ENCODE results near the gene IYD. TPM values are rescaled to one million over a fixed set of nuclear protein-coding genes. Genes with fewer than 3 reads are reported as not detected.

IYD gene
- polyA plus RNA-seq, 1 of the 3 experiments (the other 2 are of a cell fraction): not detected

GRCh38 chr6:150444308-150444707 is 75.5 kb downstream of the IYD start:
- no peak for TF ChIP-seq NFIC (IDR thresholded peaks at IDR 0.05; ENCODE audit: borderline replicate concordance)
- TF ChIP-seq NRF1 (IDR thresholded peaks at IDR 0.05; ENCODE audit: low read depth, low read length): no peak
- TF ChIP-seq IRF3 (IDR thresholded peaks at IDR 0.05; ENCODE audit: low read depth, low read length): no peak
- no peak for TF ChIP-seq RXRA (IDR thresholded peaks at IDR 0.05; ENCODE audit: borderline replicate concordance, low read depth)
- TF ChIP-seq FOSL2 (IDR thresholded peaks at IDR 0.05; ENCODE audit: borderline replicate concordance, low read depth): no peak
- no peak for TF ChIP-seq TEAD4 (IDR thresholded peaks at IDR 0.05; ENCODE audit: borderline replicate concordance, insufficient read depth)
- no peak for TF ChIP-seq TAF1 (IDR thresholded peaks at IDR 0.05; ENCODE audit: borderline replicate concordance, low read depth, low read length)
- TF ChIP-seq JUND (IDR thresholded peaks at IDR 0.05): no peak
- TF ChIP-seq MXI1 (IDR thresholded peaks at IDR 0.05; ENCODE audit: low read depth, low read length): no peak
- TF ChIP-seq RAD21 (IDR thresholded peaks at IDR 0.05; ENCODE audit: low read length): no peak
- TF ChIP-seq SMC3 (IDR thresholded peaks at IDR 0.05; ENCODE audit: low read depth, low read length): no peak
- no peak for TF ChIP-seq GABPA (IDR thresholded peaks at IDR 0.05; ENCODE audit: low read depth)
- TF ChIP-seq, protein P1, sequence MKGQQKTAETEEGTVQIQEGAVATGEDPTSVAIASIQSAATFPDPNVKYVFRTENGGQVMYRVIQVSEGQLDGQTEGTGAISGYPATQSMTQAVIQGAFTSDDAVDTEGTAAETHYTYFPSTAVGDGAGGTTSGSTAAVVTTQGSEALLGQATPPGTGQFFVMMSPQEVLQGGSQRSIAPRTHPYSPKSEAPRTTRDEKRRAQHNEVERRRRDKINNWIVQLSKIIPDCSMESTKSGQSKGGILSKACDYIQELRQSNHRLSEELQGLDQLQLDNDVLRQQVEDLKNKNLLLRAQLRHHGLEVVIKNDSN (IDR thresholded peaks at IDR 0.05; ENCODE audit: borderline replicate concordance, low read depth): no peak
- TF ChIP-seq, protein P2, sequence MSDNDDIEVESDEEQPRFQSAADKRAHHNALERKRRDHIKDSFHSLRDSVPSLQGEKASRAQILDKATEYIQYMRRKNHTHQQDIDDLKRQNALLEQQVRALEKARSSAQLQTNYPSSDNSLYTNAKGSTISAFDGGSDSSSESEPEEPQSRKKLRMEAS (IDR thresholded peaks at IDR 0.05; ENCODE audit: low read depth): no peak
- TF ChIP-seq RFX5 (IDR thresholded peaks at IDR 0.05; ENCODE audit: low read length): no peak
- TF ChIP-seq GATA2 (CRISPR knock-in tag; IDR thresholded peaks at IDR 0.05): no peak
- TF ChIP-seq, protein P3, sequence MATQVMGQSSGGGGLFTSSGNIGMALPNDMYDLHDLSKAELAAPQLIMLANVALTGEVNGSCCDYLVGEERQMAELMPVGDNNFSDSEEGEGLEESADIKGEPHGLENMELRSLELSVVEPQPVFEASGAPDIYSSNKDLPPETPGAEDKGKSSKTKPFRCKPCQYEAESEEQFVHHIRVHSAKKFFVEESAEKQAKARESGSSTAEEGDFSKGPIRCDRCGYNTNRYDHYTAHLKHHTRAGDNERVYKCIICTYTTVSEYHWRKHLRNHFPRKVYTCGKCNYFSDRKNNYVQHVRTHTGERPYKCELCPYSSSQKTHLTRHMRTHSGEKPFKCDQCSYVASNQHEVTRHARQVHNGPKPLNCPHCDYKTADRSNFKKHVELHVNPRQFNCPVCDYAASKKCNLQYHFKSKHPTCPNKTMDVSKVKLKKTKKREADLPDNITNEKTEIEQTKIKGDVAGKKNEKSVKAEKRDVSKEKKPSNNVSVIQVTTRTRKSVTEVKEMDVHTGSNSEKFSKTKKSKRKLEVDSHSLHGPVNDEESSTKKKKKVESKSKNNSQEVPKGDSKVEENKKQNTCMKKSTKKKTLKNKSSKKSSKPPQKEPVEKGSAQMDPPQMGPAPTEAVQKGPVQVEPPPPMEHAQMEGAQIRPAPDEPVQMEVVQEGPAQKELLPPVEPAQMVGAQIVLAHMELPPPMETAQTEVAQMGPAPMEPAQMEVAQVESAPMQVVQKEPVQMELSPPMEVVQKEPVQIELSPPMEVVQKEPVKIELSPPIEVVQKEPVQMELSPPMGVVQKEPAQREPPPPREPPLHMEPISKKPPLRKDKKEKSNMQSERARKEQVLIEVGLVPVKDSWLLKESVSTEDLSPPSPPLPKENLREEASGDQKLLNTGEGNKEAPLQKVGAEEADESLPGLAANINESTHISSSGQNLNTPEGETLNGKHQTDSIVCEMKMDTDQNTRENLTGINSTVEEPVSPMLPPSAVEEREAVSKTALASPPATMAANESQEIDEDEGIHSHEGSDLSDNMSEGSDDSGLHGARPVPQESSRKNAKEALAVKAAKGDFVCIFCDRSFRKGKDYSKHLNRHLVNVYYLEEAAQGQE (IDR thresholded peaks at IDR 0.05; ENCODE audit: low read depth, low read length): no peak
- TF ChIP-seq EP300 (IDR thresholded peaks at IDR 0.05; ENCODE audit: borderline replicate concordance in 1 of 2, low read depth in 1 of 2, low read length in 1 of 2): no peak
- TF ChIP-seq CTCF (IDR thresholded peaks at IDR 0.05): no peak
- H3K27ac ChIP-seq (ENCODE audit: low read depth in 2 of 2, low read length in 1 of 2): no peak overlapping the region
- CTCF ChIA-PET: no interaction called here
- 6% methylated on average over 6 of the region's 6 CpGs for WGBS (ENCODE audit: low lambda C conversion rate)
- no peaks in the 10 kb centered on the region for H3K9me2 ChIP-seq
- DNase-seq: no peak
- no peaks in the 10 kb centered on the region for H3K4me1 ChIP-seq (ENCODE audit: control insufficient read depth in 1 of 2, insufficient read depth in 2 of 2, low read depth in 1 of 2, low read length in 1 of 2)
- no peaks in the 10 kb centered on the region for H3F3A ChIP-seq (replicated peaks; ENCODE audit: insufficient read depth)
- no peak overlapping the region for H3K4me3 ChIP-seq (ENCODE audit: low read depth in 2 of 2, low read length in 1 of 2)
- H3K4me2 ChIP-seq: no peak overlapping the region
- POLR2A ChIA-PET: no interaction called here
- no peaks in the 10 kb centered on the region for H4K20me1 ChIP-seq (ENCODE audit: insufficient read depth)
- H2AFZ ChIP-seq (ENCODE audit: low read depth): no peak overlapping the region
- no peaks in the 10 kb centered on the region for H3K27me3 ChIP-seq (ENCODE audit: insufficient read depth)
- H3K9ac ChIP-seq: no peak overlapping the region
- H3K36me3 ChIP-seq (replicated peaks in 1 of 2; ENCODE audit: control insufficient read depth in 1 of 2, insufficient read depth in 2 of 2, low read length in 1 of 2): no peaks in the 10 kb centered on the region
- H3K9me3 ChIP-seq: no peaks in the 10 kb centered on the region
- no peaks in the 10 kb centered on the region for H3K79me2 ChIP-seq (ENCODE audit: insufficient read depth)
